ENCODE results near the gene KLHL20. TPM values are rescaled to one million over a fixed set of nuclear protein-coding genes. Genes with fewer than 3 reads are reported as not detected.

The KLHL20 gene
- total RNA-seq, 1 donor from 2014 or later, result 22.8 TPM

DNA sequence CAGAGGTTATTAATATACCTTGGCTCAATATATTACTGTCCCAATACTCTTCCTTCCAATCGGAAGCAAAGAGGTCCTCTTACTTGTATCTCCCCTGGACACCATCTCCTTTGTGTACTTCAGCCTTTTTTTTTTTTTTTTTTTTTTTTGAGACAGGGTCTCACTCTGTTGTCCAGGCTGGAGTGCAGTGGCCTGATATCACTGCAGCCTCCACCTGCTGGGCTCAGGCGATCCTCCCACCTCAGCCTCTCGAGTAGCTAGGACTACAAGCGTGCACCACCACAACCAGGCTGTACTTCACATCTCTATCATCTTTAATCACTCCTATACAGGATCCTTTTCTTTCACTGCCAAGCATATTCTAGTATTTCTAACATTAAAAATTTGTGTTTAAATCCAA is 106.9 kb downstream of the KLHL20 start:
- peaks cover 14% of the 10 kb centered on the region for H3K36me3 Mint-ChIP-seq
- H3K9me3 Mint-ChIP-seq, result no peaks in the 10 kb centered on the region
- no peaks in the 10 kb centered on the region for H3K27me3 Mint-ChIP-seq
- DNase-seq (ENCODE audit: extremely low spot score, unreplicated experiment), result no peak
- TF ChIP-seq, protein P1, sequence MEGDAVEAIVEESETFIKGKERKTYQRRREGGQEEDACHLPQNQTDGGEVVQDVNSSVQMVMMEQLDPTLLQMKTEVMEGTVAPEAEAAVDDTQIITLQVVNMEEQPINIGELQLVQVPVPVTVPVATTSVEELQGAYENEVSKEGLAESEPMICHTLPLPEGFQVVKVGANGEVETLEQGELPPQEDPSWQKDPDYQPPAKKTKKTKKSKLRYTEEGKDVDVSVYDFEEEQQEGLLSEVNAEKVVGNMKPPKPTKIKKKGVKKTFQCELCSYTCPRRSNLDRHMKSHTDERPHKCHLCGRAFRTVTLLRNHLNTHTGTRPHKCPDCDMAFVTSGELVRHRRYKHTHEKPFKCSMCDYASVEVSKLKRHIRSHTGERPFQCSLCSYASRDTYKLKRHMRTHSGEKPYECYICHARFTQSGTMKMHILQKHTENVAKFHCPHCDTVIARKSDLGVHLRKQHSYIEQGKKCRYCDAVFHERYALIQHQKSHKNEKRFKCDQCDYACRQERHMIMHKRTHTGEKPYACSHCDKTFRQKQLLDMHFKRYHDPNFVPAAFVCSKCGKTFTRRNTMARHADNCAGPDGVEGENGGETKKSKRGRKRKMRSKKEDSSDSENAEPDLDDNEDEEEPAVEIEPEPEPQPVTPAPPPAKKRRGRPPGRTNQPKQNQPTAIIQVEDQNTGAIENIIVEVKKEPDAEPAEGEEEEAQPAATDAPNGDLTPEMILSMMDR (conservative IDR thresholded peaks at IDR 0.05), result no peak
- H3K4me1 Mint-ChIP-seq (ENCODE audit: unreplicated experiment), result peaks cover 24% of the 10 kb centered on the region
- H3K27ac Mint-ChIP-seq, result no peak overlapping the region
- H3K4me3 Mint-ChIP-seq, result no peak overlapping the region

DNA sequence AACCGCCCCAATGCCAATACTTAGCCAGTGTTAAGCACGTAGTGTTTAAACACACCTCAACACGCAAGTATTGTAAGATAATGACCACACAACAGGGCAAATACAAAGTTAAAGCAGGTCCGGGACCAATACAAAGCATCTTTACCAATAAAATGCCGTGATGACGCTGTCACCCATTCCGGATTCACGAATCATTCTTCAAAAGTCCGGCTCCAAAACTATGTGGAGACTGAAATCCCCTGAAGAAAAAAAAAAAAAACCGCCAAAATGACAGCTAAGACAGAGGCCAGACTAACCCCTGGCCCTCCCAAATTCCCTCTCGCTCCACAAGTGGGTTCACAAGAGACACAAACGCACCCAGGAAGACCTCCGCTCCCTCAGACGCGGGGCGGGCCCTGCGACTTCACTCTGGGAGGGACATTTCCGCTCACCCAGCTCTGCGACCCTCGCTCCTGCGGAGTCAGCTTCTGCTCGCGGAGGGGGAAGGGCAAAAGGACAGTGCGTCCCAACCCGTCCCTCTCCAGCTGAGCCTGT is 109.1 kb downstream of the KLHL20 start:
- peaks cover 24% of the 10 kb centered on the region for H3K4me1 Mint-ChIP-seq (ENCODE audit: unreplicated experiment)
- H3K27ac Mint-ChIP-seq, result peak overlapping the region; percentile 99
- H3K9me3 Mint-ChIP-seq, result no peaks in the 10 kb centered on the region
- H3K27me3 Mint-ChIP-seq, result no peaks in the 10 kb centered on the region
- no peak for DNase-seq (ENCODE audit: extremely low spot score, unreplicated experiment)
- peaks cover 7% of the 10 kb centered on the region for H3K36me3 Mint-ChIP-seq
- H3K4me3 Mint-ChIP-seq, result peak overlapping the region; percentile 96
- TF ChIP-seq, protein P1 (conservative IDR thresholded peaks at IDR 0.05), result no peak

DNA sequence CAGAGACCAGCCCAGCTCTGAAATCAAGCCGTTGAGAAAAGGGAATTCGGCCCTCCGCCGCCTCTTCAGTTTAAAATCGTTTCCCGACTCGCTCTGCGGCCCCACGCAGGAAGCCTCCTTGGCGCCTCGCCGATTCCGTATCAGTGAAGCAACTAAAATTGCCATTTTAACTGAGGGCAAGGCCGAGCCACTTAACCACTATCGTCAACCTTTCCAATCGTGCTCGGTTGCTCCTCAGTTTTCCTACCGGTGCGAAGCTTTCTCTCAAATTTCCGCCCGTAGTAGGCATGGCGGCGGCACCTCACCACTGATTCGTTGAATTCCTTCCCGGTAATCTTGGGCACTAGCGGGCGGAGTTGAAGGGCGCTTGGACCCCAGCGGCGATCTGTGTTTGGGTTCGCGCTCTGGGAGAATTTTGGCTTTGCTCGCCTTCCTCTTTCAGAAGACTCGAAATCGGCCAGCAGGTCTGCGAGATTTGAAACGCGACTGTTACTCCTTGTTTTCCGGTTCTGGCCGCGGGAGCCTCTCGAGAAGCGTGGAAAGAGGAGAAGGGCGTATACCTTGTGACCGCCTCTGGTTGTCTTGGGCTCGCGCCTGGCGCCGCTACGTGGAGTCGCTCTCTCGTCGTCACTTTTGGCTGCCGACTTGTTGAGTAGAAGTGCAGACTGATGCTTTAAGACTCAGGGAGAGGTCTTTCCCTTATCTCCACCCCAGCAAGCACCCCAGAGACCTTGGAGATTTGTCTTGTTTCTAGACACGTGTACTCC is 109.7 kb downstream of the KLHL20 start, which contains the start of the genes CENPL and DARS2:
Gene CENPL, minus strand, starts transcription at position 569 of the 767 bp plus-strand sequence. CDS start 13,584 bp downstream, outside the sequence.
Gene DARS2, plus strand, starts transcription at position 359 of the 767 bp plus-strand sequence. CDS start 557 bp downstream, outside the sequence.
- Mint-ChIP-seq H3K27ac (peak within 1 kb of the TSS; percentile 99), H3K9me3 (no peaks in the 10 kb centered on the region), H3K4me1 (ENCODE audit: unreplicated experiment) (peaks cover 24% of the 10 kb centered on the region), H3K4me3 (peak within 1 kb of the TSS; percentile 96), H3K27me3 (no peaks in the 10 kb centered on the region), H3K36me3 (peaks cover 7% of the 10 kb centered on the region)
- TF ChIP-seq, protein P1 (conservative IDR thresholded peaks at IDR 0.05), result no peak
- peak; percentile 90 for DNase-seq (ENCODE audit: extremely low spot score, unreplicated experiment)

DNA sequence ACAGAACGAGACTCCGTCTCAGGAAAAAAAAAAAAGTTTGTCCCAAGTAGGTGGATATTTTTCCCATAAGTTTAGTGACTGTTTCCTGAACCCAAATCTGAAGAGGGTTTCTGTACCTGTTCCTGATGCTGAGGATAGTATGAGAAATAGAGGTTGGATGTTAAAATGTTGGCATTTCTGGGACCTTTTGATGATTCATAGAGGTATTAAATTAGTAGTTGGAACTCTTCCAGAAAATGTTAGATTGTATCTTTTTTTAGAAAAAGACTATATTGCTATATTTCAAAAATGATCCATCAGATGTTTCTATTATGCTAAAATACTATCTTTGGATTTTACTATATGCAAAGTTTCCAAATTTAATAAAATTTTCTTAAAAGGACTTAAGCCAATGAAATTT is 112.8 kb downstream of the KLHL20 start:
- no peak for DNase-seq (ENCODE audit: extremely low spot score, unreplicated experiment)
- TF ChIP-seq, protein P1 (conservative IDR thresholded peaks at IDR 0.05), result no peak
- Mint-ChIP-seq H3K27ac (no peak overlapping the region), H3K9me3 (no peaks in the 10 kb centered on the region), H3K4me3 (peak overlapping the region; percentile 35), H3K36me3 (peaks cover 7% of the 10 kb centered on the region), H3K4me1 (ENCODE audit: unreplicated experiment) (peaks cover 18% of the 10 kb centered on the region), H3K27me3 (no peaks in the 10 kb centered on the region)

DNA sequence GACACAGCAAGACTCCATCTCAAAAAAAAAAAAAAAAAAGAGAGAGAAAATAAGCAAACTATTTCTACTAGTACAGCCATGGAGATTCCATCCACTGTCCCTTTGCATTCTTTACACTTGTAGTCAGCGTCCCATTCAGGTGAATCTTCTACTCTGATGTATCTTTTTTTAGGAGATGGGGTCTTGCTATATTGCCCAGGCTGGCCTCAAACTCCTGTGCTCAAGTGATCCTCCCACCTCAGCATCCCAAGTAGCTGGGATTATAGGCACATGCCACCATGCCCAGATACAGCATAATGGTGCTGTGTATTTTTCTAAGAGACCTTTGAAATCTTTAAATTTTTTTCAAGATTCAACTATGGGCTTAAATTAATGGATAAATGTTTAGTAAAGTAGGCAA is 118.0 kb downstream of the KLHL20 start:
- Mint-ChIP-seq H3K36me3 (no peaks in the 10 kb centered on the region), H3K9me3 (no peaks in the 10 kb centered on the region), H3K27ac (no peak overlapping the region), H3K27me3 (no peaks in the 10 kb centered on the region), H3K4me3 (no peak overlapping the region), H3K4me1 (ENCODE audit: unreplicated experiment) (no peaks in the 10 kb centered on the region)
- no peak for DNase-seq (ENCODE audit: extremely low spot score, unreplicated experiment)
- TF ChIP-seq, protein P1 (conservative IDR thresholded peaks at IDR 0.05), result no peak

Other genes with a start within 250 kb of the KLHL20 start
- gene PRDX6, start 237.6 kb upstream of the KLHL20 start, total RNA-seq (ENCODE audit: low replicate concordance), result 333 and 411 TPM in 2 replicates
- 0.60 TPM in 1 of 2 replicates, not detected in the other for gene SLC9C2, start 111.9 kb upstream of the KLHL20 start, total RNA-seq (ENCODE audit: low replicate concordance)
- not detected in 2 replicates for gene TEX50, start 79.6 kb upstream of the KLHL20 start, total RNA-seq (ENCODE audit: low replicate concordance)
- 0.50 and 3.1 TPM in 2 replicates for gene ANKRD45, start 45.1 kb upstream of the KLHL20 start, total RNA-seq (ENCODE audit: low replicate concordance)
- gene DARS2, start 109.7 kb downstream of the KLHL20 start, total RNA-seq (ENCODE audit: low replicate concordance), result 23.6 and 28.2 TPM in 2 replicates
- 11.5 and 14.1 TPM in 2 replicates for gene CENPL, start 109.9 kb downstream of the KLHL20 start, total RNA-seq (ENCODE audit: low replicate concordance)
- gene GAS5, start 153.0 kb downstream of the KLHL20 start, total RNA-seq (ENCODE audit: low replicate concordance), result 501 and 574 TPM in 2 replicates
- gene ZBTB37, start 153.4 kb downstream of the KLHL20 start, total RNA-seq (ENCODE audit: low replicate concordance), result 11.5 and 14.6 TPM in 2 replicates
- gene SERPINC1, start 202.3 kb downstream of the KLHL20 start, total RNA-seq (ENCODE audit: low replicate concordance), result 0.50 TPM in 1 of 2 replicates, not detected in the other

Measured in type B pancreatic cell (in vitro differentiated cells).